WERI-Rb-1 (cell line): ENCODE measurements around the gene PRLH.

Source experiments
- DNase-seq: peaks from one replicate; pipeline ENCODE4 v3.0.0-alpha.2; 2020
- H3K27ac ChIP-seq: fragments of 250-450 bp; sonication (Bioruptor Pico); 2 replicates; pipeline ENCODE4 v1.5.1; 2020; ENCODE audit warnings: mild to moderate bottlenecking, moderate library complexity
- H3K27me3 ChIP-seq: fragments of 250-450 bp; sonication (Bioruptor Pico); 2 replicates; pipeline ENCODE4 v1.5.1; 2021; ENCODE audit warnings: mild to moderate bottlenecking, low read depth, moderate library complexity; ENCODE audit not compliant: insufficient read depth, severe bottlenecking
- H3K36me3 ChIP-seq: fragments of 250-450 bp; sonication (Bioruptor Pico); 2 replicates; pipeline ENCODE4 v1.5.1; 2020; ENCODE audit warnings: mild to moderate bottlenecking, moderate library complexity
- H3K4me3 ChIP-seq: 2 replicates; pipeline ENCODE4 v1.5.1; 2011; ENCODE audit warnings: low read depth, mild to moderate bottlenecking, control low read depth, low read length
- H3K9me3 ChIP-seq: fragments of 250-450 bp; sonication (Bioruptor Pico); 2 replicates; pipeline ENCODE4 v1.5.1; 2021; ENCODE audit warnings: mild to moderate bottlenecking, moderate library complexity; ENCODE audit not compliant: severe bottlenecking
- TF ChIP-seq, protein P1 (sequence below): IDR thresholded peaks from 2 replicates; pipeline ENCODE4 v1.5.1; 2011; ENCODE audit warnings: low read depth, mild to moderate bottlenecking, control low read depth, inconsistent platforms, low read length

The PRLH gene

DNA sequence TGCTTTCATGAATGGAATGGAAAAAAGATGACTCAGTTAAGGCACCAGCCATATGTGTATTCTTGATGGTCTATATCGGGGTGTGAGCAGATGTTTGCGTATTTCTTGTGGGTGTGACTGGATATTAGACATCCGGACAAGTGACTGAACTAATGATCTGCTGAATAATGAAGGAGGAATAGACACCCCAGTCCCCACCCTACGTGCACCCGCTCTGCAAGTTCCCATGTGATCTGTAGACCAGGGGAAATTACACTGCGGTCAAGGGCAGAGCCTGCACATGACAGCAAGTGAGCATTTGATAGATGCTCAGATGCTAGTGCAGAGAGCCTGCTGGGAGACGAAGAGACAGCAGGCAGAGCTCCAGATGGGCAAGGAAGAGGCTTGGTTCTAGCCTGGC lies 12.4 kb upstream of the PRLH start:
- no peak for DNase-seq
- Histone ChIP-seq H3K27me3 (peaks cover 76% of the 10 kb centered on the region), H3K27ac (no peak overlapping the region), H3K9me3 (peaks cover 21% of the 10 kb centered on the region), H3K4me3 (no peak overlapping the region), H3K36me3 (no peaks in the 10 kb centered on the region)
- TF ChIP-seq, protein P1, sequence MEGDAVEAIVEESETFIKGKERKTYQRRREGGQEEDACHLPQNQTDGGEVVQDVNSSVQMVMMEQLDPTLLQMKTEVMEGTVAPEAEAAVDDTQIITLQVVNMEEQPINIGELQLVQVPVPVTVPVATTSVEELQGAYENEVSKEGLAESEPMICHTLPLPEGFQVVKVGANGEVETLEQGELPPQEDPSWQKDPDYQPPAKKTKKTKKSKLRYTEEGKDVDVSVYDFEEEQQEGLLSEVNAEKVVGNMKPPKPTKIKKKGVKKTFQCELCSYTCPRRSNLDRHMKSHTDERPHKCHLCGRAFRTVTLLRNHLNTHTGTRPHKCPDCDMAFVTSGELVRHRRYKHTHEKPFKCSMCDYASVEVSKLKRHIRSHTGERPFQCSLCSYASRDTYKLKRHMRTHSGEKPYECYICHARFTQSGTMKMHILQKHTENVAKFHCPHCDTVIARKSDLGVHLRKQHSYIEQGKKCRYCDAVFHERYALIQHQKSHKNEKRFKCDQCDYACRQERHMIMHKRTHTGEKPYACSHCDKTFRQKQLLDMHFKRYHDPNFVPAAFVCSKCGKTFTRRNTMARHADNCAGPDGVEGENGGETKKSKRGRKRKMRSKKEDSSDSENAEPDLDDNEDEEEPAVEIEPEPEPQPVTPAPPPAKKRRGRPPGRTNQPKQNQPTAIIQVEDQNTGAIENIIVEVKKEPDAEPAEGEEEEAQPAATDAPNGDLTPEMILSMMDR, result no peak

DNA sequence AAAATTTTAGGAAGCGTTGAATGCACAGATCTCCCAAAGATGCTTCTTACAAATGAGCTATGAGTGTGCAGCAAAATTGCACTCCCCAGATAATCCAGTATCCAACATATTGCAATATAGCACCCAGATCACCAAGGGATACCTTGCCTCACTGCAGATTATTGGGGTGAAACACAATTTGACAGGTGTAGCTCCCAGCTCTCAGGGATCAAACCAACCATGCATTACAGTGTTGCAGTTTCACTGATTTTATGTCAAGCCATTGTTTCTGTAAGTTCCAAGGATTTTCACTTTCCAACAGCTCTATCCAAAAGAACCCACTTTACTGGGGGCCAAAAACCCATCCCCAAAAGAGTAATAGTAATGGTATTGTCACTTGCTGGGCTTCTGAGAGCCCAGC lies 10.8 kb upstream of the PRLH start:
- TF ChIP-seq, protein P1, result no peak
- Histone ChIP-seq H3K27me3 (peaks cover 76% of the 10 kb centered on the region), H3K27ac (no peak overlapping the region), H3K4me3 (no peak overlapping the region), H3K9me3 (peaks cover 21% of the 10 kb centered on the region), H3K36me3 (no peaks in the 10 kb centered on the region)
- no peak for DNase-seq

DNA sequence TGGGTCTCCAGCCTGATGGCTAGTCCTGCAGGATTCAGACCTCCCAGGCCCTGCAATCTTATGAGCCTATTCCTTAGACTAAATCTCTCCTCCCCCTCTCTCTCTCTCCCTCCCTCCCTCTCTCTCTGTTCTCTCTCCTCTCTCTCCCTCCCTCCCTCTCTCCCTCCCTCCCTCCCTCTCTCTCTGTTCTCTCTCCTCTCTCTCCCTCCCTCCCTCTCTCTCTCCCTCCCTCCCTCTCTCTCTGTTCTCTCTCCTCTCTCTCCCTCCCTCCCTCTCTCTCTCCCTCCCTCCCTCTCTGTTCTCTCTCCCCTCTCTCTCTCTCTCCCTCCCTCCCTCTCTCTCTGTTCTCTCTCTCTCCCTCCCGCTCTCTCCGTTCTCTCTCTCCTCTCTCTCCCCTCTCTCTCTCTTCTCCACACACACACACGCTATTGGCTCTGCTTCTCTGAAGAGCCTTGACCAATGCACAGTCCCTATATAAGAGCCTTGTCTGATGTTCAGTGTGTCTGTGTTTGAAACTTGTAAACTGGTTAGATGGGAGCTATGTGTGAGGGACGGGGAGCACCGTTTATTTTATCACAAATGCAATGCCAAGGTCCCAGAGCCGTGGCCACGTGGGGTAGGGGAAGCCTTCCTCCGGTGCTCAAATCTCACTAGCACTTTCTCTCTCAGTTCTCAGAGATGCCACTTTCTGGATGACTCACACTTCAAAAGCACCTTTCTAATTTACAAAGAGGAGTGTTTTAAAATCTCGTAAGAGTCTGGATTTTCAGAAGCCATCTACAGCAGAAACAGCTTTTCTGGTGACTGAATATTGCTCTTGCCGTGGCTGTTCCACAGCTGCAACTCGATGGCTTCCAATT lies 9.4 kb upstream of the PRLH start:
- DNase-seq, result no peak

DNA sequence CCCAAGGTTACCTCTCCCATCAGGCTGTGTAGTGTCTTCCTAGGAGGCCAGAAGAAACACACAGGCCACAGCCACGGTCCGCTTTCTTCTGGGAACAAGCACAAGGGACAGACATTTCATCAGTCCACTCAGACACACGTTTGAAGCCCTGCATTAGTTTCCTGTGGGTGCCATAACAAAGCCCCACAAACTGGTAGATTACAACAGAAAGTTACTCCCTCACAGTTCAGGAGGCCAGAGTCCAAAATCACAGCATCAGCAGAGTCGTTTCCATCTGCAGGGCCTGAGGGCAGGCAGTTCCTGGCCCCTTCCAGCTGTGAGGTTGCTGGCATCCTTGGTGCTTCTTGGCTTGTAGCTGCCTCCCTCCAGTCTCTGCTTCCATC lies 8.8 kb upstream of the PRLH start:
- Histone ChIP-seq H3K27ac (no peak overlapping the region), H3K36me3 (no peaks in the 10 kb centered on the region), H3K9me3 (peaks cover 21% of the 10 kb centered on the region), H3K4me3 (no peak overlapping the region), H3K27me3 (peaks cover 81% of the 10 kb centered on the region)
- DNase-seq, result no peak
- TF ChIP-seq, protein P1, result no peak

More for the DNA sequence above, 9.4 kb upstream of the PRLH start:
- TF ChIP-seq, protein P1, result no peak
- H3K36me3 ChIP-seq, result no peaks in the 10 kb centered on the region
- H3K27me3 ChIP-seq, result peaks cover 79% of the 10 kb centered on the region
- no peak overlapping the region for H3K27ac ChIP-seq
- no peak overlapping the region for H3K4me3 ChIP-seq
- H3K9me3 ChIP-seq, result peaks cover 21% of the 10 kb centered on the region

DNA sequence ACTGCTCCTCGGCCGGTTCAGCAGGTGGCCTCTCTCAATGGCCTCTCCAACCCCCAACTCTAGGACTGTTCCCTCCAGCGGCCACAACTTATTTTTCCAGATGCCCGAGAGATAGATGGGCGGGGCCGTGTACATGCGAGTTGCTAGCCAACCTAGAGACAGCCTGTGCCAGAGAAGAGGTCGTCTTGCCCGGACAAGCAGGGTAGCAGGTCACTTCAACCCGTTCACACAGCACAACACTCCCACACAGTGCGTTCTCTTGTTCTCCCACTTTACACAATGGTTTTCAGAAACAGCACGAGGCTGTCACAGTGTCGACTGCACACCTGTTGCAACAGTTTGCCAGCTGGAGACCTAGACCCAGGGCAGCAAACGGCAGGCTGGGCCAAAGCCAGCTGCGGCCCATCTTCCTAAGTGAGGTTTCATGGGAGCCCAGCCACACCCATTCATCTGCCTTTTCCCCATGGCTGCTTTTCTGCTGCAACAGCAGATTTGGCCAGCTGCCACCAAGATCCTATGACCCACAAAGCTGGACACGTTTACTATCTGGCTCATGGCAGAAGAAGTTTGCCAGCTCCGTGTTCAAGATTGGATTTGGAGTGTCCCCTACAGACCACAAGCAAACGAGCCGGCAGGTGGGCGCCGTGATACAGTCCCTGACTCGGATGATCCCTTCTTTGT lies 7.3 kb upstream of the PRLH start:
- TF ChIP-seq, protein P1, result no peak
- no peak for DNase-seq
- Histone ChIP-seq H3K27ac (no peak overlapping the region), H3K4me3 (no peak overlapping the region), H3K36me3 (no peaks in the 10 kb centered on the region), H3K27me3 (peaks cover 81% of the 10 kb centered on the region), H3K9me3 (peaks cover 13% of the 10 kb centered on the region)
